C4-2B (cell line): ENCODE results near the gene EIF2S1.

Experiments used
- H3K27ac ChIP-seq: fragments of 450-650 bp; 2 replicates; pipeline ENCODE4 v1.5.1; 2017
- ZFX ChIP-seq: fragments of 450-650 bp; IDR thresholded peaks from 2 replicates; pipeline ENCODE4 v1.6.1; 2017
- TF ChIP-seq, protein P1 (sequence below): fragments of 450-650 bp; conservative IDR thresholded peaks from 2 replicates; pipeline ENCODE4 v1.5.1; 2017; ENCODE audit warnings: mild to moderate bottlenecking

The EIF2S1 gene

DNA sequence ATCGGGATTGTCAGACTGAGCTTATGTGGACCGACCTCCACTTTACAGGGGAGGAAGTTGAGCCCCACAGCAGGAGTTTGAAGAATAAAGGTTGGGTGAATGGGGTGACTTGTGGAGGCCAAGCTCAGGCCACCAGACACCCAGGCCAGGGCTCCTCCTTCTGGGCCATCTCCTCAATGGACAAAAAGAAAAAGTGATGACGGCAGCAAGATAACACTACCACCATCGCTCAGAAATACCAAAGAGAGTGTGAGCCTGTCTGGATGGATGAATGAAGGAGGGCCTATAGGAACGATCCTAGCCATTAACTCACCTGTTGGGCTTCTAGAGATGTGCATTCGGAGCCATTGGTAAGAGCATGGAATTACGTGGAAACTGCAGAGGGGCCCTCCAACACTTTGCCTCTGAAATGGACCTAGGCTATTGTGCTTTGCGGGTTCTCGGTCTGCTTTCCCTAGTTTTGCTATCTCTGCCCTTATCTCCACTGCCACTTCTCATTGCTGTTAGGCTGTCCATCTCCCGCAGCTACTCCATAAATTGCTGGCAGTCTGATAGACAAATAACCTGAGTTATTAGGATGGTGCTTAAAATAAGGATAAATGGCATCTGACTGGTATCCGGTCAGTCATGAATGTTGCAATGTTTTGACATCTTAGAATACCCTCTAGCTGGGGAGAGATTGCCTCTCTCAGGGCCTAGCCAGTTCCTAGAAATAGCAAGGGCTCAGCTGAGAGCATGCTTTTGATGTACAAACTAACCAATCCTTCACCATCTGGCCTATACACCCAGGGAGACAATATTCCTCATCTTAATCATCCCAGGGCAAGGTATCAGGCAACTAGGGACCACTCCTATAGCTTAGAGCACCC lies 61.5 kb downstream of the EIF2S1 start:
- no peak overlapping the region for H3K27ac ChIP-seq
- TF ChIP-seq, protein P1, sequence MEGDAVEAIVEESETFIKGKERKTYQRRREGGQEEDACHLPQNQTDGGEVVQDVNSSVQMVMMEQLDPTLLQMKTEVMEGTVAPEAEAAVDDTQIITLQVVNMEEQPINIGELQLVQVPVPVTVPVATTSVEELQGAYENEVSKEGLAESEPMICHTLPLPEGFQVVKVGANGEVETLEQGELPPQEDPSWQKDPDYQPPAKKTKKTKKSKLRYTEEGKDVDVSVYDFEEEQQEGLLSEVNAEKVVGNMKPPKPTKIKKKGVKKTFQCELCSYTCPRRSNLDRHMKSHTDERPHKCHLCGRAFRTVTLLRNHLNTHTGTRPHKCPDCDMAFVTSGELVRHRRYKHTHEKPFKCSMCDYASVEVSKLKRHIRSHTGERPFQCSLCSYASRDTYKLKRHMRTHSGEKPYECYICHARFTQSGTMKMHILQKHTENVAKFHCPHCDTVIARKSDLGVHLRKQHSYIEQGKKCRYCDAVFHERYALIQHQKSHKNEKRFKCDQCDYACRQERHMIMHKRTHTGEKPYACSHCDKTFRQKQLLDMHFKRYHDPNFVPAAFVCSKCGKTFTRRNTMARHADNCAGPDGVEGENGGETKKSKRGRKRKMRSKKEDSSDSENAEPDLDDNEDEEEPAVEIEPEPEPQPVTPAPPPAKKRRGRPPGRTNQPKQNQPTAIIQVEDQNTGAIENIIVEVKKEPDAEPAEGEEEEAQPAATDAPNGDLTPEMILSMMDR, result no peak

- no peak overlapping the region for H3K27ac ChIP-seq
- TF ChIP-seq, protein P1, result no peak
- TF ChIP-seq ZFX, result no peak
These were observed 63.3 kb downstream of the EIF2S1 start for GRCh38 chr14:67423424-67423823.

DNA sequence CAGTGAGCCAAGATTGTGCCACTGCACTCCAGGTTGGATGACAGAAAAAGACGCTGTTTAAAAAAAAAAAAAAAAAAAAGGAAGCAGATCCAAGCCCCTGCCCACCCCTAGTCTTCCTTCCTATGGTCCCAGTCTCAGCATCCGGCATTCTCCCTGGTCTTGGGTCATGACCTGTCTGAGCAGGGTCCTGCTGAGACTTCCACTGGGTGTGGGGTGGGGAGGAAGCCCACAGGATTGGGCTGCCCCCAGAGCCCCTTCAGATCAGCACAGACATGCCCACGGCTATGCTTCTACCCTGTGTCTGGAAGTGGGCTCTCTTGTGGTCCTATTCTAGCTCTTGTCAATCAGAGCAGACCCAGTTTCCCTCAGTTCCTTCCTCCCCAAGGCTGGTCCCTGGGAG lies 64.4 kb downstream of the EIF2S1 start:
- H3K27ac ChIP-seq, result no peak overlapping the region
- TF ChIP-seq, protein P1, result no peak
- TF ChIP-seq ZFX, result no peak

- H3K27ac ChIP-seq, result no peak overlapping the region
- TF ChIP-seq, protein P1, result no peak
- no peak for TF ChIP-seq ZFX
These were observed 65.5 kb downstream of the EIF2S1 start for GRCh38 chr14:67425608-67426007.

GRCh38 chr14:67426161-67426560 lies 66.0 kb downstream of the EIF2S1 start:
- H3K27ac ChIP-seq, result no peak overlapping the region
- TF ChIP-seq ZFX, result no peak
- TF ChIP-seq, protein P1, result no peak

DNA sequence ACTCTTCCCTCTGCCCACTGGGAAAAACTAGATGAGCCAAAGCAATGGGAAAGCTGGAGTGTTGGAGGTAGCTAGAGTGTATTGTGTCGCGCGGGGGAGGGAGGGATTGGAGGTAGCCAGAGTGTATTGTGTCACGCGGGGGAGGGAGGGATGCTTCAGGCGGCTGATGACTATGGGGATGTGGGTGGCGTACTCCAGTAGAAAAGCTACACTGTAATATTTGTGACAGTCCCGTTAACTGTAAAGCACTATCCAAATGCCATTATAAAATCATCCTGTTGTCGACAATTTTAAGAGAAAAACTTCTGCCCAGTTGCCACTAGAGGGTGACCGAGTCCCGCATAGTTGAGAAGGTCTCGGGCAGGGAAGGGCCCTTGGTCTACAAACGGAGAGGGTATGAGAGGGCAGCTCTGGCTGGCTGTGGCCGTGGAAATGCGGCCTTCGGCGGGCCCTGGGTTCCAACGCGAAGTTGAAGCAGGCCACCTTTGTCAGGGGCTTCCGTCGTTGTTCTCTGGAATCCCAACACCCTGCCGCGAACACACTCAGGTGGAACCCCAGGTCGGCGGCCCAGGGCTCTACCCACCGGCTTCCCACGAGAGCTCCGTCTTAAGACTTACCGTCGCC lies 67.0 kb downstream of the EIF2S1 start:
- no peak overlapping the region for H3K27ac ChIP-seq
- TF ChIP-seq, protein P1, result peak; percentile 90
- no peak for TF ChIP-seq ZFX

DNA sequence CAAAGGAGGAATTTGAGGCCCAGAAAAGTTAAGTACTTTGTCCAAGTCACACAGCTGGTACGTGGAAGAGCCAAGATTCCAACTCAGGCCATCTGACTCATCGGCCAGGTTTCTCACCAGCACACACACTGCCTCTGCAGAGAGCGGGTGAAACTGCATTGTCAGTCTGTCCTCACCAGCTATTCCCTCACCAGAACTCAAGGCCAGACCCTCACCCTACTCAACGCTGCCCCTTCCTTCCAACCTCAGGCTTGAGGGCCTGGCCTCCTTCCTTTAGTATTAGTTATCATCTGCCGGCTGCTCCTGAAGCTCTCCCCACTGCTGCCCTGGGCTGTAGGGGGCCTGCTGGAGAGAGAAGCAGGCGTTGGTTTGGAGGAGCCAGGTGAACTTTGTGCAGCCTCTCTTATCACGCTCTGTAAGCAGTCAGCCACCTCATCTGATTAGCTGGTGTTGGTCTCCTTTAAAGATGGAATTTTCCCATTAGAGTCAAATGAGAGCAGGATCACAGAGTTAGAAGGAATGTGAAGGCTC lies 68.4 kb downstream of the EIF2S1 start:
- H3K27ac ChIP-seq, result no peak overlapping the region
- TF ChIP-seq, protein P1, result no peak
- no peak for TF ChIP-seq ZFX
